Small intestine (tissue), 16 donors: Measurements from ENCODE around the gene KIF2C. TPM values are rescaled to one million over a fixed set of nuclear protein-coding genes. Genes with fewer than 3 reads are reported as not detected.

Experiments
- DNase-seq, 2 donors: peaks; one replicate each; pipeline versions ENCODE4 v3.0.0 to v3.0.0-alpha.2; 2013
- FAIRE-seq: peaks from 2 replicates; lab custom pipeline; 2012; peaks lifted over from hg19 to GRCh38; lab: Jason Lieb, UNC
- H3K27ac ChIP-seq, 3 donors: one replicate each; pipeline ENCODE4 v1.5.1; 2013; ENCODE audit warnings: low read length in 2 of 3, mild to moderate bottlenecking in 2 of 3, control low read depth in 1 of 3, inconsistent platforms in 1 of 3, low read depth in 1 of 3, moderate library complexity in 1 of 3
- H3K27me3 ChIP-seq, 3 donors: one replicate each; pipeline ENCODE4 v1.6.1; 2013; ENCODE audit warnings: low read length in 3 of 3, inconsistent platforms in 1 of 3; ENCODE audit not compliant: control insufficient read depth in 3 of 3, insufficient read depth in 3 of 3
- H3K36me3 ChIP-seq, 3 donors: one replicate each; pipeline ENCODE4 v1.6.1; 2013; ENCODE audit warnings: low read length in 3 of 3, inconsistent platforms in 1 of 3, low read depth in 1 of 3, mild to moderate bottlenecking in 1 of 3, moderate library complexity in 1 of 3; ENCODE audit not compliant: control insufficient read depth in 3 of 3, insufficient read depth in 2 of 3
- H3K4me1 ChIP-seq, 3 donors: one replicate each; pipeline ENCODE4 v1.6.1; 2013; ENCODE audit warnings: low read length in 2 of 3, inconsistent platforms in 1 of 3, low read depth in 1 of 3, mild to moderate bottlenecking in 1 of 3, moderate library complexity in 1 of 3; ENCODE audit not compliant: control insufficient read depth in 3 of 3, insufficient read depth in 2 of 3
- H3K4me3 ChIP-seq, 3 donors: one replicate each; pipeline ENCODE4 v1.5.1; 2013; ENCODE audit warnings: low read length in 3 of 3, control low read depth in 1 of 3, inconsistent platforms in 1 of 3, low read depth in 1 of 3, mild to moderate bottlenecking in 1 of 3, moderate library complexity in 1 of 3
- H3K9me3 ChIP-seq, 2 donors: one replicate each; pipeline ENCODE4 v1.6.1; 2013; ENCODE audit warnings: low read depth in 1 of 2, low read length in 1 of 2; ENCODE audit not compliant: control insufficient read depth in 2 of 2, insufficient read depth in 1 of 2
- WGBS, 3 donors: extraction: QIAGEN DNeasy Blood & Tissue Kit; methylation state at CpG; one replicate each; pipeline ENCODE4 v1.1.7; 2013; 5-methylcytosine and 5-hydroxymethylcytosine counted together
- long read RNA-seq, 10 donors: transcript quantifications; one replicate each; lab custom pipeline, GENCODE V29; 2026
- polyA plus RNA-seq, 4 donors: library from polyadenylated mRNA; stranded (reverse) in 3 of 4; unstranded in 1 of 4; fragments of 200-250 nt in 3 of 4; fragments of 120-200 nt in 1 of 4; gene quantifications; one replicate each; pipeline versions ENCODE4 v1.2.1 to v1.2.3, GENCODE V29; 2013
- donor health status: healthy with polysubstance abuse.
- donor health status: control.
- donor health status: control.
- donor health status: Bipolar disorder and iron deficiency.
- donor health status: healthy.

Gene KIF2C
- polyA plus RNA-seq, result 10 to 100 TPM in 2 of 4 donors, 1 to 10 TPM in 2; 1.1 to 17.7 (median 6.5) TPM
- long read RNA-seq, donor 1, result 0 reads
- long read RNA-seq, donor 2, result 0 reads
- long read RNA-seq, donor 3, result 0 reads
- long read RNA-seq, donor 4, result 0 reads
- long read RNA-seq, donor 5, partial matches to known transcripts, result 0 of 1 reads
- long read RNA-seq, donor 5, other reads (novel, unspliced or antisense), result 0 of 1 reads
- long read RNA-seq, donor 6, partial matches to known transcripts, result 0 of 3 reads
- long read RNA-seq, donor 6, other reads (novel, unspliced or antisense), result 0 of 3 reads
- long read RNA-seq, donor 7, result 0 reads
- long read RNA-seq, donor 8, result 0 reads
- long read RNA-seq, donor 9, result 0 reads
- long read RNA-seq, donor 10, partial matches to known transcripts, result 34 of 40 reads
- long read RNA-seq, donor 10, other reads (novel, unspliced or antisense), result 5 of 40 reads

DNA sequence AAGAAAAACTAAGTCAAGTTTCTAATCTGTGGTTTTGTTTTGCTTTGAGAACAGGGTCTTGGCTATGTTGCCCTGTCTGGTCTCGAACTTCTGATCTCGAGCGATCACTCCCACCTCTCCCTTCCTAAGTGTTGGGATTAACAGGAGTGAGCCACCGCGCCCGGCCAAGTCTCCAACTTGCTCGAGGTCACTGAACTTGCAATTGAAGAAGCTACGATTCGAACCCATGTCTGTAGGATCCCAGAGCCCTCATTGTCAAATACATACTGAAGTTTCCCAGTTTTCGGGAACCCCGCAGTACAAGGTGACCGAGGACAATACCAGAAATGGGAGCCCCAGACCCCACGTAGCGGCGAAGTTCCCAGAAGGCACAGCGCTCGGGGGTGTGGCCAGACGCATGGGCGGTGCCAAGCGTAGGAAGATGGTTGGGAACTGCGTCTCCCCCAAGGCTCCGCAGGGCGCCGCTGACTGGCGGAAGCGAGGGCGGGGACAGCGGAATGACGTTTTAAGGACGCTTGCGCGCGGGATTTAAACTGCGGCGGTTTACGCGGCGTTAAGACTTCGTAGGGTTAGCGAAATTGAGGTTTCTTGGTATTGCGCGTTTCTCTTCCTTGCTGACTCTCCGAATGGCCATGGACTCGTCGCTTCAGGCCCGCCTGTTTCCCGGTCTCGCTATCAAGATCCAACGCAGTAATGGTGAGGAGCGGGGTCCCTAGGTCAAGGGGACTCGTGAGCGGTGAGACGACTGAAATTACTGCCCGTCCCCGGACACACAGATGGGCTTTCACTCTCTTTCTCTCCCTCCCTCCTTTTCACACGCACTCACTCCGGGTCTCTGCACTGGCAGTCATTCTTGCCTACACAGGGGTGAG, at the start of gene KIF2C:
Gene KIF2C (plus strand): TSS at position 531 of the 872 bp plus-strand sequence. CDS start 96 bp downstream, at position 627.
- peak; percentile 97 to 99 for DNase-seq
- Histone ChIP-seq H3K4me1 (peaks cover 0 to 6% (median 3%) of the 10 kb centered on the region in 3 donors), H3K36me3 (peaks cover 0 to 8% (median 0%) of the 10 kb centered on the region in 3 donors), H3K27ac (peak within 1 kb of the TSS; percentile 50 to 94 (median 92)), H3K27me3 (no peaks in the 10 kb centered on the region), H3K4me3 (peak within 1 kb of the TSS; percentile 37 to 76 (median 54)), H3K9me3 (peaks cover 0 to 5% of the 10 kb centered on the region in 2 donors)
- 0% methylated on average over 57 of the region's 57 CpGs for WGBS, 3 donors
- no peak for FAIRE-seq

DNA sequence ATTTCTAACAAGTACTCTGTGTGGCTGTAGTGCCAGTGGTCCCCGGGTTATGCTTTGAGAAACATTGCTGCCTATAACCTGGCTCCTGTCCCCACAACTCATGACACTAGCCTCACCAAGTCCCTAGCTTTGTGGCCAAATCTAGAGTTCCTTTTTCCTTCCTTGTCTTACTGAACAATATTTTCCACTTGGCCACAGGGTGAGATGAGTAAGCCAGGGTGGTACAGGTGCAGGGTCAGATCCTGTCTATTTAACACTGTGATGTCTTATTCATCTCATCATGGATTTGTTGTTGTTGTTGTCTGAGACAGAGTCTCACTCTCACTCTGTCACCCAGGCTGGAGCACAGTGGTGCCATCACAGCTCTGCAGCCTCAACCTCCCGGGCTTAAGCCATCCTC, 46.5 kb upstream of the KIF2C start:
- 82 to 97% (median 83%) methylated on average over 2 of the region's 2 CpGs for WGBS, 3 donors
- FAIRE-seq, result no peak
- H3K4me3 ChIP-seq, result no peak overlapping the region

DNA sequence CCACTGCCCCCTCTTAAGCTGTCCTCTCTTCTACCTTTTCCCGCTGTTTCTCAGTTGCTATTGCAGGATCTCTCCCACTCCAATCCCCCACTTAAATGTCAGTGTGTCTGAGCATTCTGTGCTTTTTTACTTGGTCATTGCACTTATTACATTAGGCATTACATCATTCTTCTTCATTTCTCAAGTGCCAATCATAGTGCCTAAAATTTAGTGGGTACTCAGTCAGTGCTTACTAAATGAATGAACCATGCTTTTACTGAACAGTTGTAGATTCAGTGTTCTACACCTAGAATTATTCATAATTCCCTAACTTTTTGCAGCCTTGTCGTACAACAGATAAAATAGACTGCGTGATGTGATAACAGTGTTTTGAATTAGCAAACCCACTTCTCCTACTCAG, 45.7 kb upstream of the KIF2C start:
- no peak overlapping the region for H3K4me3 ChIP-seq
- no peak for FAIRE-seq
- no peaks in the 10 kb centered on the region for H3K36me3 ChIP-seq
- no peaks in the 10 kb centered on the region for H3K27me3 ChIP-seq
- 91 to 96% (median 91%) methylated on average over 3 of the region's 3 CpGs for WGBS, 3 donors
- DNase-seq, result no peak
- no peaks in the 10 kb centered on the region for H3K4me1 ChIP-seq
- H3K9me3 ChIP-seq, result no peaks in the 10 kb centered on the region
- no peak overlapping the region for H3K27ac ChIP-seq

More for the DNA sequence above, 46.5 kb upstream of the KIF2C start:
- H3K36me3 ChIP-seq, result no peaks in the 10 kb centered on the region
- no peaks in the 10 kb centered on the region for H3K27me3 ChIP-seq
- no peaks in the 10 kb centered on the region for H3K9me3 ChIP-seq
- no peak for DNase-seq
- H3K27ac ChIP-seq, result no peak overlapping the region
- H3K4me1 ChIP-seq, result no peaks in the 10 kb centered on the region

DNA sequence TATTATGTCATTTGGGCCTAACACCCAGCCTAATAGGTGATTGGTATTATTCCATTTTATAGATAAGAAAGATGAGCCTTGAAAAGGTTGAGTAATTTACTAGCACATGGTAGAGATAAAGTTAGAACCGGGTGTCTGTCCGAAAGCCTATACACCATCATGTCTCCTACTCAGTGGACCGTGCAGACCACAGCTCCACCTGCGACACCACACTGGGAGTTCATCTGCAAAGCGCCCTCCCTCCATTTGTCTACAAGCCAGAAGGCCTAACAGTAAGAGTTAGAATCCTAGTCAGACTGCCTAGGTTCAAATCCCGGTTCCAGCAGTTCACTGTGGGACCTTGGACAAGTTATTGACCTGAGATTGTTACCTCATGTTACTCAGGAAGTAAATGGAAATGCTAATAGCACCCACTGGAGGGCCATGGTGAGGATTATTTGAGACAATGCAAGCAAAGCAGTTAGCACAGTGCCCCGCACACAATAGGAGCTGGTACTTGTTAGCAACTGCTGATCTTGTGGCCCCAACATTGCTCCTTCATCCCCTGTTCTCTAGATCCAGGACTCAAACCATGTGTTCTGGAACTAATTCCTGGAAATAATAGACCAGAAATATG, 44.7 kb upstream of the KIF2C start:
- FAIRE-seq (no peak), DNase-seq (no peak)
- no peak overlapping the region for H3K27ac ChIP-seq
- no peaks in the 10 kb centered on the region for H3K36me3 ChIP-seq
- 83 to 87% (median 86%) methylated on average over 7 of the region's 7 CpGs for WGBS, 3 donors
- H3K4me1 ChIP-seq, result no peaks in the 10 kb centered on the region
- H3K27me3 ChIP-seq, result no peaks in the 10 kb centered on the region
- H3K9me3 ChIP-seq, result no peaks in the 10 kb centered on the region
- no peak overlapping the region for H3K4me3 ChIP-seq

DNA sequence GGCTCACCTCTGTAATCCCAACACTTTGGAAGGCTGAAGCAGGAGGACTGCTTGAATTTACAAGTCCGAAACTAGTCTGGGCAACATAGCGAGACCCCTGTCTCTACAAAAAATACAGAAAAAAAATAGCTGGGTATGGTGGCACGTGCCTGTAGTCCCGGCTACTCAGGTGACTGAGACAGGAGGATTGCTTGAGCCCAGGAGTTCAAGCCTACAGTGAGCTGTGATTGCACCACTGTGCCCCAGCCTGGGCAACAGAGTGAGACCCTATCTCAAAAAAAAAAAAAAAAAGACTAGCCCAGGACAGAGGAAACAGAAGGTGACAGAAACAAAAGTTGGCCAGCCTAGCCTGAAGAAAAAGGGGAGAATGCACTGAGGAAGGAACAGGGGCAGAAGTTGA, 44.0 kb upstream of the KIF2C start:
- Histone ChIP-seq H3K4me3 (no peak overlapping the region), H3K36me3 (no peaks in the 10 kb centered on the region), H3K27me3 (no peaks in the 10 kb centered on the region), H3K27ac (no peak overlapping the region), H3K9me3 (no peaks in the 10 kb centered on the region), H3K4me1 (no peaks in the 10 kb centered on the region)
- DNase-seq (no peak), FAIRE-seq (no peak)
- WGBS, 3 donors, result 94 to 96% (median 95%) methylated on average over 4 of the region's 4 CpGs

DNA sequence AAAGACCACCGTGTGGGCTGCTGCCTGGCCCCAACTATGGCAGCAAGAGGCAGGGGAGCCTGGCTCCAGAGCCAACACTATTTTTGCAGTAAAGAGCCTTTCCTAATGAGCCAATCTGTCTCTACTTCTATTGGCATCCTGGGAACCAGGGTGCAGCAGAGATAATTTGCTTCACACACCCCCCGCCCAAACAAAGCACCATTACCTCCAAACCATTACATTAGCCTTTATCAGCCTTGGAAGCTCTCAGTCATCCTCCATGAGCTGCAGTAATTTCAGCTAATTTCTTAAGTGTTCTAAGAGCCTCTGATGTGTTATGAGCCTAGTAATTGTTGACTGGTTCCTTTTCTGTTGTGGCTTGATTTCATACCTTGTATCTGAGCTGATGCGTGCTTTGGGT, 43.5 kb upstream of the KIF2C start:
- Histone ChIP-seq H3K27ac (no peak overlapping the region), H3K9me3 (no peaks in the 10 kb centered on the region), H3K27me3 (no peaks in the 10 kb centered on the region), H3K4me3 (no peak overlapping the region), H3K36me3 (no peaks in the 10 kb centered on the region), H3K4me1 (peaks cover 0 to 2% (median 0%) of the 10 kb centered on the region in 3 donors)
- WGBS, 3 donors, result 83 to 95% (median 86%) methylated on average over 3 of the region's 3 CpGs
- DNase-seq (no peak), FAIRE-seq (no peak)

DNA sequence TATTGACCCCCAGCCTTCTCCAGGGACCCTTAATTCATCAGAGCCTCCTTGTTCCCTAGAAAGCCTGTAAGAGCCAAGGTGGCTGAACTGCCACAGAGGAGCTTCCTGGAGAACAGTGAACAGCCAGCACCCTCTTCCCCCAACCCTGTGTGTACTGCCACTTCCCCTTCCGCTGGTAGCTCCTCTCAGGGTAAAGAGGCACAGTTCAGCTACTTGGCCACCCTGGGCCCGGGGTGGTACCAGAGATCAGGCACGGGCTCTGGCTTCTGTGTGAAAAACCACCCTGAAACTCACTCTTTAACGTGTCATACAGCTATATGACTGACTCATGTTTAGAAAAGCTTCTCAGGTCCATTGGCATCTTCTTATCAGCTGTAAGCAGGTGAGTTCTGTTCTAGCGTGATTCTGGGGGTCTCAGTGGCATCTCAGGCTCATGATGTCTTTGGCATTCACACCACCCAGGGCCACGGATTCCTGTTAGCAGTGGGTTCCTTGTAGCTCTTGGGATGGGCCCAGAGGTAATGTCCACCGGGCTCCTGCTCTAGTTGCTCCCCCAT, 42.8 kb upstream of the KIF2C start:
- Histone ChIP-seq H3K4me1 (peaks cover 0 to 2% (median 0%) of the 10 kb centered on the region in 3 donors), H3K9me3 (no peaks in the 10 kb centered on the region), H3K36me3 (no peaks in the 10 kb centered on the region), H3K4me3 (no peak overlapping the region), H3K27me3 (no peaks in the 10 kb centered on the region), H3K27ac (no peak overlapping the region)
- FAIRE-seq (no peak), DNase-seq (no peak)
- WGBS, 3 donors, result 70 to 79% (median 76%) methylated on average over 7 of the region's 7 CpGs

DNA sequence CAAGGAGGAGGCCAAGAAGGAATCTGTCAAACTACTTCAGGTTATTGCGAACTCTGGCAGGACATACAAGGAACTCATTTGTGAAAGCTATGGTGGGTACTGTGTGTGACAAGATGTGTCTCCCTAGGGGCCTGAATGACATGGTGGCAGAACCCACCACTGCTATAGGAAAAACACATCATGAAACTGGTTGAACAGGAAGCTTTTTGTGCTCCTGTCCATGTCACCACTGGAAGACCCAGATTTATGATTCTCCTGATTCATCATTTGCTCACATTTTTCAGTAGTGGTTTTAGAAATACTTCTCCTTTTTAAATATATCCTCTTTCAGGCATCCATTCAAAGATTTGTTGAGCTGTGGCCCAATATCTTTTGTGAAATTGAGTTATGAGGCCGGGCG, 41.5 kb upstream of the KIF2C start:
- Histone ChIP-seq H3K27ac (no peak overlapping the region), H3K4me3 (no peak overlapping the region), H3K4me1 (peaks cover 0 to 2% (median 0%) of the 10 kb centered on the region in 3 donors), H3K36me3 (no peaks in the 10 kb centered on the region), H3K27me3 (no peaks in the 10 kb centered on the region), H3K9me3 (no peaks in the 10 kb centered on the region)
- DNase-seq (no peak), FAIRE-seq (no peak)
- 90 to 99% (median 92%) methylated on average over 3 of the region's 3 CpGs for WGBS, 3 donors
